GM21723 (cell line): ENCODE data around the gene LZTS3.

ENCODE experiments used
- ATAC-seq: cut with Tn5 transposase; IDR thresholded peaks from one replicate; pipeline ENCODE4 v1.9.1; 2021; ENCODE audit warnings: mild to moderate bottlenecking, moderate library complexity; ENCODE audit not compliant: unreplicated experiment

The LZTS3 gene

GRCh38 chr20:3116341-3116740 lies 57.0 kb downstream of the LZTS3 start:
- no peak for ATAC-seq

GRCh38 chr20:3115190-3116107 lies 57.9 kb downstream of the LZTS3 start:
- no peak for ATAC-seq
